GM06990 (cell line): ENCODE results near the gene ANKLE2.
"Not testable (repeated sequence)": the region's sequence is repeated elsewhere in the genome, so short reads cannot be mapped to it uniquely, and the experiment has no call there.

Experiments used
- DNase-seq: peaks from one replicate; pipeline ENCODE4 v3.0.0-alpha.2; 2011; ENCODE audit not compliant: insufficient read length; ENCODE audit errors: extremely low read depth
- H3K27me3 ChIP-seq: replicated peaks from 2 replicates; pipeline ENCODE4 v1.6.0; 2011; ENCODE audit warnings: low read length; ENCODE audit not compliant: control insufficient read depth, insufficient read depth
- H3K36me3 ChIP-seq: 2 replicates; pipeline ENCODE4 v1.5.1; 2011; ENCODE audit warnings: low read length; ENCODE audit not compliant: control insufficient read depth, insufficient read depth
- H3K4me3 ChIP-seq: replicated peaks from 2 replicates; pipeline ENCODE4 v1.5.1; 2011; ENCODE audit warnings: low read depth, mild to moderate bottlenecking, control low read depth, low read length
- CTCF ChIP-seq: IDR thresholded peaks from 2 replicates; pipeline ENCODE4 v1.5.1; 2011; ENCODE audit warnings: low read length, control low read depth, mild to moderate bottlenecking, inconsistent platforms; ENCODE audit not compliant: insufficient read depth, poor library complexity, severe bottlenecking

Gene ANKLE2

GRCh38 chr12:132783917-132784531 lies 22.4 kb upstream of the ANKLE2 start:
- no peak for TF ChIP-seq CTCF
- H3K36me3 ChIP-seq: peaks cover 51% of the 10 kb centered on the region
- no peaks in the 10 kb centered on the region for H3K27me3 ChIP-seq
- H3K4me3 ChIP-seq: no peak overlapping the region
- no peak for DNase-seq

GRCh38 chr12:132781938-132782337 lies 20.3 kb upstream of the ANKLE2 start:
- Histone ChIP-seq H3K27me3 (no peaks in the 10 kb centered on the region), H3K36me3 (peaks cover 49% of the 10 kb centered on the region), H3K4me3 (no peak overlapping the region)
- no peak for TF ChIP-seq CTCF
- no peak for DNase-seq

- Histone ChIP-seq H3K36me3 (peaks cover 59% of the 10 kb centered on the region), H3K27me3 (no peaks in the 10 kb centered on the region), H3K4me3 (no peak overlapping the region)
- no peak for TF ChIP-seq CTCF
- DNase-seq: no peak
Measured at GRCh38 chr12:132779781-132780353, 18.2 kb upstream of the ANKLE2 start.

GRCh38 chr12:132777614-132778013 lies 16.0 kb upstream of the ANKLE2 start:
- no peak for DNase-seq
- no peak for TF ChIP-seq CTCF
- H3K27me3 ChIP-seq: no peaks in the 10 kb centered on the region
- peaks cover 55% of the 10 kb centered on the region for H3K36me3 ChIP-seq
- no peak overlapping the region for H3K4me3 ChIP-seq

GRCh38 chr12:132776816-132777568 lies 15.4 kb upstream of the ANKLE2 start:
- no peak for DNase-seq
- peaks cover 51% of the 10 kb centered on the region for H3K36me3 ChIP-seq
- no peak overlapping the region for H3K4me3 ChIP-seq
- TF ChIP-seq CTCF: no peak
- no peaks in the 10 kb centered on the region for H3K27me3 ChIP-seq

- H3K27me3 ChIP-seq, H3K4me3 ChIP-seq, DNase-seq: not testable (repeated sequence)
- H3K36me3 ChIP-seq: peaks cover 48% of the 10 kb centered on the region
Measured at GRCh38 chr12:132776230-132776625, 14.6 kb upstream of the ANKLE2 start.
